Measurements from ENCODE around the gene KHDRBS1. TPM values are rescaled to one million over a fixed set of nuclear protein-coding genes. Genes with fewer than 3 reads are reported as not detected.
A peak's percentile ranks its signal among the peaks of the same experiment; 100 is the strongest.

KHDRBS1 gene
- total and polyA plus RNA-seq, 2 of the 13 experiments (the other 11 are each of a cell fraction or from before 2014, with no cell fraction given) = 25.1 to 39.0 TPM

DNA sequence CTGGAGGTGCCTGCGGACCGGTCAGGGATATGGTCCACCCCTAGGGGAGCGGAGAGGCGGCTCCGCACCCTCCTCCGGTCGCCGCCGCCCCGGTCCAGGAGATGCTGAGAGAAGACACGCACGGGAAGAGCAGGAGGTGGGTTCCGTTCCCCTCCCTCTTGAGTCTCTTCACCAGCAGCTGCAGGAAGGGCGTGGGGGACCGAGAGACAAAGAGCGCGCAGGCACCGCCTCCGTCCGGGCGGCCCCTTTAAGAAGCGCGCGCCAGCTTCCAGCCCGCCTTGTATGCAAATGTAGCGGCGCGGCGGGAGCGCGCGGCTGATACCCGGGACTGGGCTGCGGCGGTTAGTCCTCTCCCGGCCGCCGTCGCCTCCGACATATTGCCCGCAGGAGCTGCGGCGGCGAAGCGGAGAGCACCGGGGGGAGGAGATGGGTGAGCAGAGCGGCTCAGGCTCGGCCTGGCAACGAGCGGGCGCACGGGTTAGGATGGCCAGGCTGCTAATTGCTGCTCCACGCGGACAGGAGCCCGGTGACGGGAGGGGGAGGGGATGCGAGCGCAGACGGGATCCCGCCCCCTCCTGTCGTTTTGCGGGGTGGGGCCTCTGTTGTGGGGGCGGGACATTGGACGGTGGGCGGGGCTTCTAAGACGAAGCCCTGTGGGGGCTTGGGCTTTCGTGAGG, 59.1 kb downstream of the KHDRBS1 start, which contains the start of gene TMEM39B (continued):
- TF ChIP-seq ZNF484 (CRISPR knock-in tag; IDR thresholded peaks at IDR 0.05; ENCODE audit: borderline replicate concordance, low read depth) (no peak), RXRB (CRISPR knock-in tag; IDR thresholded peaks at IDR 0.05; ENCODE audit: borderline replicate concordance) (no peak), MED8 (CRISPR knock-in tag; IDR thresholded peaks at IDR 0.05; ENCODE audit: insufficient replicate concordance) (peak; percentile 59), SMARCC2 (IDR thresholded peaks at IDR 0.05) (no peak), EZH2 (conservative IDR thresholded peaks at IDR 0.05; ENCODE audit: low read depth, low read length) (no peak), ZFP36L1 (CRISPR knock-in tag; IDR thresholded peaks at IDR 0.05) (peak; percentile 92), ZFP36 (IDR thresholded peaks at IDR 0.05; ENCODE audit: borderline replicate concordance, low read depth, low read length, partially characterized antibody) (no peak), ZNF205 (CRISPR knock-in tag; IDR thresholded peaks at IDR 0.05) (0 out of 2 replicates have a peak, but pooled peaks have one; percentile 39), THAP7 (CRISPR knock-in tag; IDR thresholded peaks at IDR 0.05) (no peak; the same call in 1 of the 2 replicates), FOXA1 (IDR thresholded peaks at IDR 0.05) (no peak), FOXA1 (CRISPR knock-in tag; IDR thresholded peaks at IDR 0.05) (no peak), TMF1 (CRISPR knock-in tag; IDR thresholded peaks at IDR 0.05; ENCODE audit: low read depth) (no peak), NR1H2 (CRISPR knock-in tag; IDR thresholded peaks at IDR 0.05; ENCODE audit: borderline replicate concordance, low read depth) (peak; percentile 45; the same call in 1 of the 2 replicates), ZNF800 (CRISPR knock-in tag; IDR thresholded peaks at IDR 0.05) (no peak; the same call in 1 of the 2 replicates), ATF1 (CRISPR knock-in tag; IDR thresholded peaks at IDR 0.05) (no peak), HHEX (CRISPR knock-in tag; IDR thresholded peaks at IDR 0.05) (no peak), ZNF260 (CRISPR knock-in tag; IDR thresholded peaks at IDR 0.05; ENCODE audit: borderline replicate concordance, low read depth) (no peak), ATRX (CRISPR knock-in tag; IDR thresholded peaks at IDR 0.05; ENCODE audit: borderline replicate concordance) (no peak), ZNF281 (CRISPR knock-in tag; IDR thresholded peaks at IDR 0.05; ENCODE audit: borderline replicate concordance) (peak; percentile 84), ZNF383 (CRISPR knock-in tag; IDR thresholded peaks at IDR 0.05; ENCODE audit: borderline replicate concordance) (peak; percentile 90; the same call in 1 of the 2 replicates)
- TF ChIP-seq, protein P1, sequence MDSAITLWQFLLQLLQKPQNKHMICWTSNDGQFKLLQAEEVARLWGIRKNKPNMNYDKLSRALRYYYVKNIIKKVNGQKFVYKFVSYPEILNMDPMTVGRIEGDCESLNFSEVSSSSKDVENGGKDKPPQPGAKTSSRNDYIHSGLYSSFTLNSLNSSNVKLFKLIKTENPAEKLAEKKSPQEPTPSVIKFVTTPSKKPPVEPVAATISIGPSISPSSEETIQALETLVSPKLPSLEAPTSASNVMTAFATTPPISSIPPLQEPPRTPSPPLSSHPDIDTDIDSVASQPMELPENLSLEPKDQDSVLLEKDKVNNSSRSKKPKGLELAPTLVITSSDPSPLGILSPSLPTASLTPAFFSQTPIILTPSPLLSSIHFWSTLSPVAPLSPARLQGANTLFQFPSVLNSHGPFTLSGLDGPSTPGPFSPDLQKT (CRISPR knock-in tag; IDR thresholded peaks at IDR 0.05; ENCODE audit: borderline replicate concordance) = no peak
